Ureter (tissue), 1 donor: ENCODE data around the gene PEAK3. TPM values are rescaled to one million over a fixed set of nuclear protein-coding genes. Genes with fewer than 3 reads are reported as not detected.

Source experiments
- DNase-seq: peaks from one replicate; pipeline ENCODE4 v3.0.0-alpha.2; 2020; ENCODE audit warnings: low spot score
- total RNA-seq: library from RNA; stranded (reverse); gene quantifications from one replicate; pipeline ENCODE4 v1.2.4, GENCODE V29; 2023
- donor health status: DM: yes; HTN: yes; CAD: no.

The PEAK3 gene
- total RNA-seq, 1 donor from 2014 or later = 0.99 TPM

DNA sequence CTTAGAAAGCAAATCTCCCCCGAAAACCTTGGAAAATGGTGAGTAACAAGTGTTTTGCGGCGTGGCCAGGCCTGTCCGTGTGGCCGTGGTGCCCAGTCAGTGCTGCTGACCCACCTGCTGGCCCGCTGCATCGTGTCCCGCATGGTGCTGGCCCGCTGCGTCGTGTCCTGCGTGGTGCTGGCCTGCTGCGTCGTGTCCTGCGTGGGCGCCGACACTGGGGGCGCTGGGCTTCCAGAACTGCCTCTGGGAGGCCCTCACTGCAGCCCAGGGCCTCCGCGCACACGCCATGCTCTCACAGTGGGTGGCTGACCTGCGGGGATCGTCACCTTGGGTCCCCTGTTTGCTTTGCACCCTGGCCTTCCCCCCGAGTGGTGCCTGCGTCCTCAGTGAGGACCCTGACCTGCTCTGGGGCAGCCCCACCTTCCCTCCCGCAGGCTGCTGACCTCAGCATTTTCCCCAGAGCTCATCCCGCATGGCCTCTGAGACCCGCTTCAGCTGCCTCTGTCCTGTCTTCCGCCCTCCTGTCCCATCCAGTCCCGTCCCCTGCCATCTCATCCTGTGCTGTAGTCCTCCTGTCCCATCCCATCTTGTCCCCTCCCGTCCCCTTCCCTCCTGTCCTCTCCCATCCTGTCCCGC lies 56.4 kb downstream of the PEAK3 start:
- no peak for DNase-seq

DNA sequence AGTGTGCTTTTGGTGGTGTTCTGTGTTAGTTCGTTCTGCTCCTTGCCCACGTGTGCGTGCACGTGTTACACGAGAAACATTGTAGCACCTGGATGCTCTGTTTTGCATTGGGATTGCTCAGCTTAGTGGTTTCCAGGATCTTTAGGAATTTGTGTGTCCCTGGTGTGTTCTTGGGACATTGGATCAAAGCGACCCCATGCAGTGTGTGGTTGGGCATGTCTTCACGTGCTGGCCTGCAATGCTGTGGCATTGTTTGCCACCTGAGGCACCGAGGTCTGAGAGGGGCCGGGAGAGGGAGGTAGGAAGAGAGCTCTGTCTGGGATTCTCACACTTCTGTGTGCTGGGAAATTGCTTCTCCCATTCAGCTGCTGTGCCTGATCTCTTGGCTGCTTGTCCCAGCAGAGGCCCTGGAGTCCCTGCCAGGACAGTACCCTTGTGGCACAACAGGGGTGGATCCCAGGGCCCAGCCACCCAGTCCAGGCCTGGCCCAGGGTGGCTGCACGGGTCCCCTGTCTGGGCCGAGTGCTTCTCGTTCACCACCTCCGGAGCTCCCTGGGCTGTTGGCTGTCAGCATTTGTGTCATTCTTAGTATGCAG lies 57.1 kb downstream of the PEAK3 start:
- no peak for DNase-seq

Other genes with a start within 250 kb of the PEAK3 start
- 151 TPM for gene MKNK2, start 230.9 kb downstream of the PEAK3 start, total RNA-seq
- gene MOB3A, start 185.8 kb downstream of the PEAK3 start, total RNA-seq = 51.0 TPM
- 5.9 TPM for gene IZUMO4, start 185.3 kb downstream of the PEAK3 start, total RNA-seq
- gene AP3D1, start 130.6 kb downstream of the PEAK3 start, total RNA-seq = 148 TPM
- 41.9 TPM for gene DOT1L, start 118.2 kb downstream of the PEAK3 start, total RNA-seq
- gene PLEKHJ1, start 45.8 kb downstream of the PEAK3 start, total RNA-seq = 52.0 TPM
- 65.8 TPM for gene SF3A2, start 45.4 kb downstream of the PEAK3 start, total RNA-seq
- gene AMH, start 32.9 kb downstream of the PEAK3 start, total RNA-seq = 1.3 TPM
- 0.49 TPM for gene JSRP1, start 25.8 kb downstream of the PEAK3 start, total RNA-seq
- not detected for gene LINGO3, start 26.0 kb upstream of the PEAK3 start, total RNA-seq
- gene LSM7, start 46.4 kb upstream of the PEAK3 start, total RNA-seq = 85.0 TPM
- gene SPPL2B, start 46.5 kb upstream of the PEAK3 start, total RNA-seq = 70.3 TPM
- not detected for gene TMPRSS9, start 78.1 kb upstream of the PEAK3 start, total RNA-seq
- 87.0 TPM for gene TIMM13, start 145.4 kb upstream of the PEAK3 start, total RNA-seq
- 27.5 TPM for gene LMNB2, start 174.8 kb upstream of the PEAK3 start, total RNA-seq
- 55.3 TPM for gene GADD45B, start 194.0 kb upstream of the PEAK3 start, total RNA-seq